Measurements from ENCODE around the gene CACNA1D.
A peak's percentile ranks its signal among the peaks of the same experiment; 100 is the strongest.
"Not testable (repeated sequence)": the region's sequence is repeated elsewhere in the genome, so short reads cannot be mapped to it uniquely, and the experiment has no call there.

The CACNA1D gene

GRCh38 chr3:53633197-53633787 is 138.9 kb downstream of the CACNA1D start:
- TF ChIP-seq CTCF (IDR thresholded peaks at IDR 0.05; ENCODE audit: insufficient read depth, missing control alignments), result no peak
- FAIRE-seq (no peak), DNase-seq (ENCODE audit: insufficient read length, low spot score) (no peak)

GRCh38 chr3:53635041-53635440 is 140.6 kb downstream of the CACNA1D start:
- FAIRE-seq (no peak), DNase-seq (ENCODE audit: insufficient read length, low spot score) (no peak)
- no peak for TF ChIP-seq CTCF (IDR thresholded peaks at IDR 0.05; ENCODE audit: insufficient read depth, missing control alignments)

GRCh38 chr3:53638806-53639205 is 144.4 kb downstream of the CACNA1D start:
- not testable (repeated sequence) for DNase-seq (ENCODE audit: insufficient read length, low spot score); FAIRE-seq

- FAIRE-seq (no peak), DNase-seq (ENCODE audit: insufficient read length, low spot score) (no peak)
- no peak for TF ChIP-seq CTCF (IDR thresholded peaks at IDR 0.05; ENCODE audit: insufficient read depth, missing control alignments)
These were observed 147.0 kb downstream of the CACNA1D start for GRCh38 chr3:53641397-53641796.

GRCh38 chr3:53642211-53642610 is 147.8 kb downstream of the CACNA1D start:
- DNase-seq (ENCODE audit: insufficient read length, low spot score) (no peak), FAIRE-seq (no peak)
- TF ChIP-seq CTCF (IDR thresholded peaks at IDR 0.05; ENCODE audit: insufficient read depth, missing control alignments), result no peak

GRCh38 chr3:53643757-53644156 is 149.3 kb downstream of the CACNA1D start:
- peak; percentile 3 for TF ChIP-seq CTCF (IDR thresholded peaks at IDR 0.05; ENCODE audit: insufficient read depth, missing control alignments)
- DNase-seq (ENCODE audit: insufficient read length, low spot score) (no peak), FAIRE-seq (no peak)

- DNase-seq (ENCODE audit: insufficient read length, low spot score) (no peak), FAIRE-seq (no peak)
- no peak for TF ChIP-seq CTCF (IDR thresholded peaks at IDR 0.05; ENCODE audit: insufficient read depth, missing control alignments)
These were observed 151.3 kb downstream of the CACNA1D start for GRCh38 chr3:53645754-53646153.

GRCh38 chr3:53646723-53647122 is 152.3 kb downstream of the CACNA1D start:
- DNase-seq (ENCODE audit: insufficient read length, low spot score), result no peak
- FAIRE-seq, result no peak
- no peak for TF ChIP-seq CTCF (IDR thresholded peaks at IDR 0.05; ENCODE audit: insufficient read depth, missing control alignments)

Data from D721Med (cell line).